HUES48 (cell line): ENCODE data around the gene DHX15.

Source experiments
- H3K27ac ChIP-seq: one replicate; pipeline ENCODE4 v1.7.0; 2013; ENCODE audit warnings: low read depth, low read length, inconsistent platforms
- H3K27me3 ChIP-seq: 2 replicates; pipeline ENCODE4 v1.6.1; 2013; ENCODE audit warnings: mild to moderate bottlenecking, low read length; ENCODE audit not compliant: control insufficient read depth, insufficient read depth
- H3K36me3 ChIP-seq: 2 replicates; pipeline ENCODE4 v1.6.1; 2013; ENCODE audit warnings: low read length; ENCODE audit not compliant: control insufficient read depth, insufficient read depth
- H3K4me1 ChIP-seq: 2 replicates; pipeline ENCODE4 v1.6.1; 2013; ENCODE audit warnings: mild to moderate bottlenecking, low read length; ENCODE audit not compliant: control insufficient read depth, insufficient read depth
- H3K4me3 ChIP-seq: 2 replicates; pipeline ENCODE4 v1.5.1; 2013; ENCODE audit warnings: mild to moderate bottlenecking, low read depth, low read length
- H3K9ac ChIP-seq: 2 replicates; pipeline ENCODE4 v1.6.1; 2013; ENCODE audit warnings: mild to moderate bottlenecking, low read depth, low read length, moderate library complexity
- H3K9me3 ChIP-seq: 2 replicates; pipeline ENCODE4 v1.6.1; 2013; ENCODE audit warnings: low read length; ENCODE audit not compliant: control insufficient read depth, insufficient read depth

DHX15 gene

GRCh38 chr4:24584211-24584850 is at the start of gene DHX15:
DHX15 (minus strand) TSS chr4:24584554; CDS start chr4:24584393, 161 bp downstream.
- Histone ChIP-seq H3K4me3 (peak within 1 kb of the TSS; percentile 99), H3K27ac (peak within 1 kb of the TSS; percentile 98), H3K9me3 (no peaks in the 10 kb centered on the region), H3K27me3 (no peaks in the 10 kb centered on the region), H3K4me1 (peaks cover 16% of the 10 kb centered on the region; the same call in 1 of the 2 replicates), H3K36me3 (peaks cover 23% of the 10 kb centered on the region), H3K9ac (peak within 1 kb of the TSS; percentile 99)

GRCh38 chr4:24632011-24632410 is 47.7 kb upstream of the DHX15 start:
- Histone ChIP-seq H3K27ac (no peak overlapping the region), H3K4me1 (no peaks in the 10 kb centered on the region), H3K27me3 (no peaks in the 10 kb centered on the region), H3K36me3 (no peaks in the 10 kb centered on the region), H3K9me3 (no peaks in the 10 kb centered on the region), H3K4me3 (no peak overlapping the region), H3K9ac (no peak overlapping the region)

- no peak overlapping the region for H3K4me3 ChIP-seq
- no peaks in the 10 kb centered on the region for H3K9me3 ChIP-seq
- H3K36me3 ChIP-seq, result no peaks in the 10 kb centered on the region
- H3K9ac ChIP-seq, result no peak overlapping the region
- H3K4me1 ChIP-seq, result no peaks in the 10 kb centered on the region
- no peaks in the 10 kb centered on the region for H3K27me3 ChIP-seq
- H3K27ac ChIP-seq, result no peak overlapping the region
Observed at GRCh38 chr4:24630937-24631336, 46.6 kb upstream of the DHX15 start.

GRCh38 chr4:24625091-24625490 is 40.7 kb upstream of the DHX15 start:
- Histone ChIP-seq H3K9ac (no peak overlapping the region), H3K27me3 (no peaks in the 10 kb centered on the region), H3K36me3 (no peaks in the 10 kb centered on the region), H3K9me3 (peaks cover 10% of the 10 kb centered on the region), H3K4me3 (no peak overlapping the region), H3K27ac (no peak overlapping the region), H3K4me1 (no peaks in the 10 kb centered on the region)

- H3K9me3 ChIP-seq, result peaks cover 16% of the 10 kb centered on the region
- H3K4me3 ChIP-seq, result no peak overlapping the region
- H3K4me1 ChIP-seq, result no peaks in the 10 kb centered on the region
- H3K36me3 ChIP-seq, result no peaks in the 10 kb centered on the region
- H3K27ac ChIP-seq, result no peak overlapping the region
- no peaks in the 10 kb centered on the region for H3K27me3 ChIP-seq
- H3K9ac ChIP-seq, result no peak overlapping the region
Observed at GRCh38 chr4:24624381-24624780, 40.0 kb upstream of the DHX15 start.

- Histone ChIP-seq H3K9me3 (peaks cover 16% of the 10 kb centered on the region), H3K36me3 (no peaks in the 10 kb centered on the region), H3K4me3 (no peak overlapping the region), H3K27me3 (no peaks in the 10 kb centered on the region), H3K9ac (no peak overlapping the region), H3K4me1 (no peaks in the 10 kb centered on the region), H3K27ac (no peak overlapping the region)
Observed at GRCh38 chr4:24622146-24622834, 37.9 kb upstream of the DHX15 start.

- no peaks in the 10 kb centered on the region for H3K4me1 ChIP-seq
Observed at GRCh38 chr4:24615977-24616376, 31.6 kb upstream of the DHX15 start.

GRCh38 chr4:24614881-24615280 is 30.5 kb upstream of the DHX15 start:
- H3K27ac ChIP-seq, result no peak overlapping the region
- no peaks in the 10 kb centered on the region for H3K36me3 ChIP-seq
- no peak overlapping the region for H3K9ac ChIP-seq
- no peaks in the 10 kb centered on the region for H3K4me1 ChIP-seq
- no peaks in the 10 kb centered on the region for H3K27me3 ChIP-seq
- no peak overlapping the region for H3K4me3 ChIP-seq
- 0 out of 2 replicates have a peak, but pooled peaks cover 4% of the 10 kb centered on the region for H3K9me3 ChIP-seq

More at GRCh38 chr4:24615977-24616376, 31.6 kb upstream of the DHX15 start:
- Histone ChIP-seq H3K4me3 (no peak overlapping the region), H3K27me3 (no peaks in the 10 kb centered on the region), H3K9ac (no peak overlapping the region), H3K9me3 (peaks cover 12% of the 10 kb centered on the region; the same call in 1 of the 2 replicates), H3K36me3 (no peaks in the 10 kb centered on the region), H3K27ac (no peak overlapping the region)

GRCh38 chr4:24613502-24613901 is 29.1 kb upstream of the DHX15 start:
- H3K27ac ChIP-seq, result no peak overlapping the region
- no peaks in the 10 kb centered on the region for H3K27me3 ChIP-seq
- no peak overlapping the region for H3K4me3 ChIP-seq
- H3K9ac ChIP-seq, result no peak overlapping the region
- H3K4me1 ChIP-seq, result no peaks in the 10 kb centered on the region
- no peaks in the 10 kb centered on the region for H3K9me3 ChIP-seq
- H3K36me3 ChIP-seq, result no peaks in the 10 kb centered on the region

GRCh38 chr4:24611575-24611974 is 27.2 kb upstream of the DHX15 start:
- Histone ChIP-seq H3K27me3 (no peaks in the 10 kb centered on the region), H3K9ac (no peak overlapping the region), H3K9me3 (no peaks in the 10 kb centered on the region), H3K27ac (no peak overlapping the region), H3K36me3 (no peaks in the 10 kb centered on the region), H3K4me1 (no peaks in the 10 kb centered on the region), H3K4me3 (no peak overlapping the region)

GRCh38 chr4:24607334-24607733 is 23.0 kb upstream of the DHX15 start:
- Histone ChIP-seq H3K27me3 (no peaks in the 10 kb centered on the region), H3K4me1 (peaks cover 6% of the 10 kb centered on the region; the same call in 1 of the 2 replicates), H3K9me3 (no peaks in the 10 kb centered on the region), H3K4me3 (no peak overlapping the region), H3K27ac (no peak overlapping the region), H3K36me3 (no peaks in the 10 kb centered on the region), H3K9ac (no peak overlapping the region)
